ENCODE data around the gene SNAPC1. TPM values are rescaled to one million over a fixed set of nuclear protein-coding genes. Genes with fewer than 3 reads are reported as not detected.

SNAPC1 gene, protein sequence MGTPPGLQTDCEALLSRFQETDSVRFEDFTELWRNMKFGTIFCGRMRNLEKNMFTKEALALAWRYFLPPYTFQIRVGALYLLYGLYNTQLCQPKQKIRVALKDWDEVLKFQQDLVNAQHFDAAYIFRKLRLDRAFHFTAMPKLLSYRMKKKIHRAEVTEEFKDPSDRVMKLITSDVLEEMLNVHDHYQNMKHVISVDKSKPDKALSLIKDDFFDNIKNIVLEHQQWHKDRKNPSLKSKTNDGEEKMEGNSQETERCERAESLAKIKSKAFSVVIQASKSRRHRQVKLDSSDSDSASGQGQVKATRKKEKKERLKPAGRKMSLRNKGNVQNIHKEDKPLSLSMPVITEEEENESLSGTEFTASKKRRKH
- total RNA-seq (10 to 100 TPM in 2 of 9 donors, 1 to 10 TPM in 7; 3.2 to 12.7 (median 7.5) TPM), polyA plus RNA-seq (10 to 100 TPM in 1 of 3 donors, 1 to 10 TPM in 2; 4.3 to 12.6 (median 5.8) TPM)
- long read RNA-seq, donor 1, partial matches to known transcripts: 7 of 10 reads
- long read RNA-seq, donor 1, other reads (novel, unspliced or antisense): 0 of 10 reads
- long read RNA-seq, donor 2, partial matches to known transcripts: 0 of 1 reads
- long read RNA-seq, donor 2, other reads (novel, unspliced or antisense): 0 of 1 reads
- long read RNA-seq, donor 3, partial matches to known transcripts: 0 of 1 reads
- long read RNA-seq, donor 3, other reads (novel, unspliced or antisense): 0 of 1 reads
- long read RNA-seq, donor 4, transcript SNAPC1-201 (10 exons, 2,656 nt): major isoform, 8 of 20 reads
- long read RNA-seq, donor 4, partial matches to known transcripts: 9 of 20 reads
- long read RNA-seq, donor 4, other reads (novel, unspliced or antisense): 3 of 20 reads
- long read RNA-seq, donor 5, transcript SNAPC1-201 (10 exons, 2,656 nt): major isoform, 24 of 26 reads
- long read RNA-seq, donor 5, partial matches to known transcripts: 1 of 26 reads
- long read RNA-seq, donor 5, other reads (novel, unspliced or antisense): 1 of 26 reads
- long read RNA-seq, donor 6, transcript SNAPC1-201 (10 exons, 2,656 nt): major isoform, 5 of 12 reads
- long read RNA-seq, donor 6, partial matches to known transcripts: 4 of 12 reads
- long read RNA-seq, donor 6, other reads (novel, unspliced or antisense): 3 of 12 reads
- long read RNA-seq, donor 7: 0 reads
- long read RNA-seq, donor 8, partial matches to known transcripts: 7 of 11 reads
- long read RNA-seq, donor 8, other reads (novel, unspliced or antisense): 0 of 11 reads
- long read RNA-seq, donor 9, partial matches to known transcripts: 0 of 1 reads
- long read RNA-seq, donor 9, other reads (novel, unspliced or antisense): 0 of 1 reads
- long read RNA-seq, donor 10, partial matches to known transcripts: 0 of 1 reads
- long read RNA-seq, donor 10, other reads (novel, unspliced or antisense): 0 of 1 reads

DNA sequence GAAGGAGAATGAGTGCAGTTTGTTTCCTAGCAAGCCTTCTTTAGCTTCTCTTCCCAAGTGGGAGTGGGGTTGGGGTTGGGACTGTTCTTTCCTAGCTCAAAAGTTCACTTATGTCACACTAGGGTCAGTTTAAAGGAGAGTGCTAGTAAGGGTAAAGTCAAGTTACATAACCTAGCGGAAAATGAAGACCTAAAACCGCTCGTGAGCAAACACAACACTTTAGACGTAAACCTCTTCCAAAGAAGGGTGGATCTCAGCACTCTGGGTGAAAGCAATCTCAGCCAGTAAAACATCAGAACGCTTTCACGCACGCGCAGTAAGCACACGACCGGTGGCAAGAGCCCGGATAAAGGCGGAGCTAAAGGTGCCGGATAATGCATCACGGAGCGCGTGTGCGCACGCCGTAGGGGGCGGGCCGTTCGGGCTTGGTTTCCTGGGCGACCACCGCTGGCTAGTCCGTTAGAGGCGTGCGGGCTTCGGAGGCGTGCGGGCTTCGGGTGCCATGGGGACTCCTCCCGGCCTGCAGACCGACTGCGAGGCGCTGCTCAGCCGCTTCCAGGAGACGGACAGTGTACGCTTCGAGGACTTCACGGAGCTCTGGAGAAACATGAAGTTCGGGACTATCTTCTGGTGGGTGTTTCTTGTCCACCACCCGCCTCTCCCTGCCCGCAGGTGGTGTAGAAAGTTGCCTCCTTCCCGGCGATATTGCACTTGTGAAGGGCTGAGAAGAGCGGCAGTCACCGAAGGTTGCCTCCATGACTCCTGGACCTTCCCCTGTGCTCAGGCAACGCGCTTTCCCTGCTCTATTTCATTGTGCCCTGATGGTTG is at the start of gene SNAPC1:
SNAPC1 (plus strand) TSS at position 462 of the 828 bp plus-strand sequence; CDS start at position 503, 41 bp downstream.
- intact Hi-C loops (cut with DNase I): no loop called here
- H3K4me1 ChIP-seq (replicated peaks in 1 of 2): peaks cover 8 to 41% of the 10 kb centered on the region in 2 donors
- peak; percentile 57 to 96 for TF ChIP-seq POLR2A (IDR thresholded peaks at IDR 0.05)
- TF ChIP-seq, protein P1, sequence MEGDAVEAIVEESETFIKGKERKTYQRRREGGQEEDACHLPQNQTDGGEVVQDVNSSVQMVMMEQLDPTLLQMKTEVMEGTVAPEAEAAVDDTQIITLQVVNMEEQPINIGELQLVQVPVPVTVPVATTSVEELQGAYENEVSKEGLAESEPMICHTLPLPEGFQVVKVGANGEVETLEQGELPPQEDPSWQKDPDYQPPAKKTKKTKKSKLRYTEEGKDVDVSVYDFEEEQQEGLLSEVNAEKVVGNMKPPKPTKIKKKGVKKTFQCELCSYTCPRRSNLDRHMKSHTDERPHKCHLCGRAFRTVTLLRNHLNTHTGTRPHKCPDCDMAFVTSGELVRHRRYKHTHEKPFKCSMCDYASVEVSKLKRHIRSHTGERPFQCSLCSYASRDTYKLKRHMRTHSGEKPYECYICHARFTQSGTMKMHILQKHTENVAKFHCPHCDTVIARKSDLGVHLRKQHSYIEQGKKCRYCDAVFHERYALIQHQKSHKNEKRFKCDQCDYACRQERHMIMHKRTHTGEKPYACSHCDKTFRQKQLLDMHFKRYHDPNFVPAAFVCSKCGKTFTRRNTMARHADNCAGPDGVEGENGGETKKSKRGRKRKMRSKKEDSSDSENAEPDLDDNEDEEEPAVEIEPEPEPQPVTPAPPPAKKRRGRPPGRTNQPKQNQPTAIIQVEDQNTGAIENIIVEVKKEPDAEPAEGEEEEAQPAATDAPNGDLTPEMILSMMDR (IDR thresholded peaks at IDR 0.05): no peak
- 0% methylated on average over 24 to 49 of the region's 49 CpGs for WGBS, 4 donors
- no peaks in the 10 kb centered on the region for H3K36me3 ChIP-seq (replicated peaks in 1 of 2)
- peak; percentile 97 to 99 (median 98) for DNase-seq
- peak within 1 kb of the TSS; percentile 68 to 95 (median 75) for H3K27ac ChIP-seq
- no peaks in the 10 kb centered on the region for H3K9me3 ChIP-seq (replicated peaks in 1 of 3)
- H3K4me3 ChIP-seq: peak within 1 kb of the TSS in 3 of 4 donors; percentile 43 to 90 (median 75)
- no peaks in the 10 kb centered on the region for H3K27me3 ChIP-seq

GRCh38 chr14:61713724-61714437 is 48.3 kb upstream of the SNAPC1 start:
- intact Hi-C loops (cut with DNase I): no loop called here
- H3K4me3 ChIP-seq: no peak overlapping the region
- H3K27me3 ChIP-seq: no peaks in the 10 kb centered on the region
- 45 to 55% (median 49%) methylated on average over 4 of the region's 4 CpGs for WGBS, 4 donors
- H3K36me3 ChIP-seq (replicated peaks in 1 of 2): no peaks in the 10 kb centered on the region
- H3K4me1 ChIP-seq (replicated peaks in 1 of 2): peaks cover 46 to 99% of the 10 kb centered on the region in 2 donors
- no peaks in the 10 kb centered on the region for H3K9me3 ChIP-seq (replicated peaks in 1 of 3)
- DNase-seq: no peak
- TF ChIP-seq, protein P1 (IDR thresholded peaks at IDR 0.05): no peak
- no peak for TF ChIP-seq POLR2A (IDR thresholded peaks at IDR 0.05)
- peak overlapping the region in 3 of 5 donors; percentile 3 to 43 (median 13) for H3K27ac ChIP-seq

DNA sequence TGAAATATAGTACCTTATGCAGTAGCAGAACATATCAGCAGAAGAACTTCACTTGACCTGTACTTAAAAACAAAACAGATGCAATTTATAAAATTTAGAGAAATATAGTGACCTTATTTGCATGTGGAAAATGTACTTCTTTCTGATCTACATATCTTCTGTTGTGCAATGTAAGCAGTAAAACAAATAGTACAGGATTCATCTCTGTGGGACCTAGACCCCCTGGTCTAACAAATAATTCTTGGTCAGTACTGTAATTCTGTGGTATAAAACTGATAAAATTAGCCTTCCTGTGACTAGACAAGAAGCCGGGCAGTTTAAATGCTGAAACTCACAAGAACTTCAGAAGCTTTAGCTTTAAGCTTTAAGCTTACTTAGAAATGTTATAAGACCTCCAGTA is 45.3 kb upstream of the SNAPC1 start:
- TF ChIP-seq, protein P1 (IDR thresholded peaks at IDR 0.05): no peak
- no peak for TF ChIP-seq POLR2A (IDR thresholded peaks at IDR 0.05)
- Histone ChIP-seq H3K9me3 (replicated peaks in 1 of 3) (no peaks in the 10 kb centered on the region), H3K4me3 (no peak overlapping the region), H3K36me3 (replicated peaks in 1 of 2) (peaks cover 0 to 9% of the 10 kb centered on the region in 2 donors), H3K4me1 (replicated peaks in 1 of 2) (peaks cover 32 to 88% of the 10 kb centered on the region in 2 donors), H3K27me3 (no peaks in the 10 kb centered on the region), H3K27ac (peak overlapping the region in 1 of 5 donors; percentile 9)
- intact Hi-C loops (cut with DNase I): no loop called here
- WGBS, 4 donors: 68 to 95% (median 74%) methylated on average over 1 of the region's 1 CpG
- DNase-seq: no peak
